Activated T-helper 17 cell treated with anti-CD3 and anti-CD28 coated beads, Interleukin-2, amount 50 U/mL, for 72 hours (primary cell): ENCODE measurements around the gene NKPD1. TPM values are rescaled to one million over a fixed set of nuclear protein-coding genes. Genes with fewer than 3 reads are reported as not detected.
A peak's percentile ranks its signal among the peaks of the same experiment; 100 is the strongest.
"Not testable (repeated sequence)": the region's sequence is repeated elsewhere in the genome, so short reads cannot be mapped to it uniquely, and the experiment has no call there.

Source experiments
- ATAC-seq: fragments of 150-1000 bp; cut with Tn5 transposase; replicated peaks from 2 replicates; pipeline ENCODE4 v1.10.0; 2021; ENCODE audit warnings: mild to moderate bottlenecking, moderate library complexity
- H3K27ac Mint-ChIP-seq: one replicate; pipeline ENCODE4 v1.8.0; 2022; ENCODE audit warnings: mixed read lengths
- H3K27me3 Mint-ChIP-seq: one replicate; pipeline ENCODE4 v1.8.0; 2022; ENCODE audit warnings: mixed read lengths
- H3K36me3 Mint-ChIP-seq: one replicate; pipeline ENCODE4 v1.8.0; 2022; ENCODE audit warnings: low read depth, mild to moderate bottlenecking, mixed read lengths
- H3K4me1 Mint-ChIP-seq: one replicate; pipeline ENCODE4 v1.8.0; 2022; ENCODE audit warnings: mixed read lengths
- H3K4me3 Mint-ChIP-seq: one replicate; pipeline ENCODE4 v1.8.0; 2022; ENCODE audit warnings: mild to moderate bottlenecking, mixed read lengths
- H3K9me3 Mint-ChIP-seq: one replicate; pipeline ENCODE4 v1.8.0; 2022; ENCODE audit warnings: mixed read lengths
- total RNA-seq, 2 donors: library from RNA; stranded (reverse); gene quantifications; one replicate each; pipeline ENCODE4 v1.2.3, GENCODE V29; 2022

Gene NKPD1
- total RNA-seq, 2 donors from 2014 or later: 0.06 to 0.40 TPM

DNA sequence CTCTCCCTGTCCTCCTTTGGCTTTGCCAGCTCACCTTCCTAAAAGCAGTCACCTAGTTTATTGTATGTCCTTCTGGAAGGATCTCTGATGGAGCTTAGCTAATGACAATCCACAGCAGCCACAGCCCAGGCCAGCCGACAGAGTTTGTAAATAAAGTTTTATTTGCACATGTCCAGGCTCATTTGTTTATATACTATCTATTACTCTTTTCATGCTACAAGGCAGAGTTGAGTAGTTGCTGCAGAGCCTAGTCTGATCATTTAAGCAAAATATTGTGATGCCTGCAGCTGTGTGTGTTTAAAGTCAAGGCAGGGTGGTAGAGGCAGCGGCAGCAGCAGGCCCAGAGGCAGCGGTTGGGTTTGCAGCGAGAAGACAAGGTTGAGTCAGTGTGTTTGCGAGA lies 32.6 kb downstream of the NKPD1 start:
- H3K36me3 Mint-ChIP-seq: no peaks in the 10 kb centered on the region
- no peak overlapping the region for H3K4me3 Mint-ChIP-seq
- ATAC-seq: no peak
- H3K27ac Mint-ChIP-seq: no peak overlapping the region
- no peaks in the 10 kb centered on the region for H3K9me3 Mint-ChIP-seq
- H3K4me1 Mint-ChIP-seq: peaks cover 9% of the 10 kb centered on the region
- no peaks in the 10 kb centered on the region for H3K27me3 Mint-ChIP-seq

DNA sequence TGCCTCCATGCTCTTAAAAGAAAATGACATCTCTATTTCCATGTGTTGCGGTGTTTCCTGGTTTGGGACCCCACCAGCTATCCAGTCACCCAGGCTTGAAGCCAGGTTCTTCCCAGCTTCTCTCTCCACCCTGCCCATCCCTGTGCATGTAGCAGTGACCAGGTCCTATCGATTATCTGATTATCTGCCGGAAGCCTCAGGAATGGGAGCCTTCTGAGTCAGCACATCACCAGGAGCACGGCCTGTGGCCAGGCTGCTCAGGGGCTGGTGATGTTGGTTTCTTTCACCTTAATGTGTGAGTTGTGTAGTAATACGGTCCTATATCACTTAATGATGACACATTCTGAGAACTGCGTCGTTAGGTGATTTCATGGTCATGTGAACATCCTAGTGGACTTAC lies 34.1 kb downstream of the NKPD1 start:
- ATAC-seq: no peak
- Mint-ChIP-seq H3K36me3 (no peaks in the 10 kb centered on the region), H3K27ac (peak overlapping the region; percentile 17), H3K4me3 (no peak overlapping the region), H3K27me3 (no peaks in the 10 kb centered on the region), H3K4me1 (peaks cover 20% of the 10 kb centered on the region), H3K9me3 (no peaks in the 10 kb centered on the region)

DNA sequence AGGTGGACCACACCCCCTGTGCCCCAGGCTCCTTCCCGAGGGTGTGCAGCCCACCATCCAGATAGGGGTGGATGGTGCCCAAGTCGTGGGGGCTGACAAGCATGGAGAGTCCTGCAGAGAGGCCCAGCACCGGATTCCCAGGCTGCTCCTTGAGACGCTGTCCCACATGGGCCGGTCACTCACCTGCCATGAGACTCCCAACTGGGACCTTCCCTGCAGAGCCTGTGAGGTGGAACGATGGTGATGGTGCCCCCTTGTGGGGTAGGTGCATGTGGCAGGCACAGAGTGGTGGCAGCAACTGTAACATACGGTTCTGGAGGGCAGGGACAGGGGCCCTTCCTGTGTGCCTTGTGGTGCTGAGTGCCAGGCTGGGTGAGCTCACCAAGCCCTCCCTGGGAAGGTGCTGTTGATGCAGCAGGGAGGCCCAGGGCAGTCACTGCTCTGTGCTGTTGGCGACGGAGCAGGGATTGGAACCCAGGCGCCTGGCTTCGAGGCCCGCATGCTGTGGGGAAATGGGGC lies 34.7 kb downstream of the NKPD1 start:
- Mint-ChIP-seq H3K27me3 (no peaks in the 10 kb centered on the region), H3K36me3 (no peaks in the 10 kb centered on the region), H3K9me3 (no peaks in the 10 kb centered on the region), H3K4me3 (no peak overlapping the region), H3K27ac (no peak overlapping the region), H3K4me1 (peaks cover 25% of the 10 kb centered on the region)
- ATAC-seq: peak; percentile 60

DNA sequence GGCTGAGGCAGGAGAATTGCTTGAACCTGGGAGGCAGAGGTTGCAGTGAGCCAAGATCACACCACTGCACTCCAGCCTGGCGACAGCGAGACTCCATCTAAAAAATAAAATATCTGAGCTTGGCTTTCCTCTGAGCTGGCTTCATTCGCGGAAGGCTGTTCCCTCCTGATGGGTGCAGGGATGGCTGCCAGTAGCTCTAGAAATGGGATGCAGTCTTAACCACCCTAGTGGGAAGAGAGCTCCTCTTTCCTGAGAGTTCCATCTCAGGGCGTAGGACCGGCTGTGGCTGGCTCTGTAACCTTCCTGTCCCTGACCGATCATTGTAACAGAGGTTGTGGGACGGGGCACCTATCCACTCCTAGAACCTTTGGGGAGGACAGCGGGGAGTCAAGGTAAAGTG lies 35.4 kb downstream of the NKPD1 start:
- Mint-ChIP-seq H3K4me3 (no peak overlapping the region), H3K36me3 (no peaks in the 10 kb centered on the region), H3K4me1 (peaks cover 28% of the 10 kb centered on the region), H3K27ac (no peak overlapping the region), H3K9me3 (no peaks in the 10 kb centered on the region), H3K27me3 (no peaks in the 10 kb centered on the region)
- no peak for ATAC-seq

DNA sequence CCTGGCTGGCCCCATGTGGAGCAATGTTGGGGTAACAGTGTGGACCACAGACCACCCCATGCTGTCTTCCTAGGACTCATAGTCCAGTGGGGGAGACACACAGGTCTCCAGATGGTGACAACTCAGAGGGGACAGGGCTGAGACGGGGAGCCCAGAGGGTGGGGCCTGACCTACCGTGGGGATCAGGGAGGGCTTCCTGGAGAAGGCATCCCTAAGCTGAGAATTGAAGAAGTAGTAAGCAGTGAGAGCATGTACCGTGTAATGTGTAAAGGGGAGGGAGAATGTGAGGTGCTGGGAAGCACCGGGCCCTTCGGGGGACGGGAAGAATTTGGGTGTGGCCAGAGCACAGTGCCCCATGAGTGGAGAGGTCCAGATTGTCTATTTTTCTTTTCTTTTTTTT lies 36.8 kb downstream of the NKPD1 start:
- Mint-ChIP-seq H3K4me3 (no peak overlapping the region), H3K27ac (peak overlapping the region; percentile 73), H3K36me3 (no peaks in the 10 kb centered on the region), H3K9me3 (no peaks in the 10 kb centered on the region), H3K27me3 (no peaks in the 10 kb centered on the region), H3K4me1 (peaks cover 28% of the 10 kb centered on the region)
- ATAC-seq: no peak

DNA sequence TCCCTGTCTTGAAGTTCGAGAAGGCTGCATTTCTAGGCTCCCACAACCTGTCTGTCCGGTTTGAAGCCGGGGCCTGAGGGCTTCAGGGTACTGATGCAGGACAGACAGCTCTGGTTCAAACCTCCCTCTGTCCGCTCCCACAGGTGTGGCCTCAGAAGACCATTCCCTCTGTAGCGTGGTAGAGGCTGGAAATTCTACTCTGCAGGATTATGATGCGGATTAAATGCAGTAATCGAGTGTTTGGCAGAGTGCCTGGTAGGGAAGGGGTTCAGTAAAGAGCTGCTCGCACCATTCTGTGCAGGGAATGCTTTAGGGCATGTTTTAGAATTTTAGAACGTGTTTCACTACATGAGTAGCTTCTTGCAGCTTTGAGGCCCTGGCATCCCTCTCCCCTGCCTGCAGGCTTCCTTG lies 37.3 kb downstream of the NKPD1 start:
- Mint-ChIP-seq H3K36me3 (no peaks in the 10 kb centered on the region), H3K4me1 (peaks cover 28% of the 10 kb centered on the region), H3K9me3 (no peaks in the 10 kb centered on the region), H3K27me3 (no peaks in the 10 kb centered on the region), H3K27ac (peak overlapping the region; percentile 73), H3K4me3 (no peak overlapping the region)
- ATAC-seq: no peak

DNA sequence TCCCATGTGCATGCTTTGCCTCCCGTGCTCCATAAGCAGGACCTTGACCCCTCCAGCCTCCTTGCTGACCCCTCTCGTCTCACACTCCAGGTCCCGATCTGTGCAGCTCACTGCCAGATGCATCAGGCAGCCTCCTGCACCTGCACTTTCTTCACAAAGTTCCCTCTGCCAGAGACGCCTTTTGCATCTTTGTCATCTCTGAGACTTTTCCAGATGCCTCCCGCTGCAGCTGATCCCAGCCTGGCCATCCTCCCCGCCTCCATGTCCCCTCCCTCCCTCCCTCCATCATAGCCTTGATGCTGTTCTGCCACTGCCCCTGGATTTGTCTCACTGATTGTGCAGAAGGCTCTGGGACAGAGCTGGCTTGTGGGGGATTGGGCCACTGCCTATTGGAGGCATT lies 38.0 kb downstream of the NKPD1 start:
- Mint-ChIP-seq H3K4me3 (no peak overlapping the region), H3K4me1 (peaks cover 28% of the 10 kb centered on the region), H3K27me3 (no peaks in the 10 kb centered on the region), H3K36me3 (no peaks in the 10 kb centered on the region), H3K9me3 (no peaks in the 10 kb centered on the region), H3K27ac (peak overlapping the region; percentile 90)
- no peak for ATAC-seq

DNA sequence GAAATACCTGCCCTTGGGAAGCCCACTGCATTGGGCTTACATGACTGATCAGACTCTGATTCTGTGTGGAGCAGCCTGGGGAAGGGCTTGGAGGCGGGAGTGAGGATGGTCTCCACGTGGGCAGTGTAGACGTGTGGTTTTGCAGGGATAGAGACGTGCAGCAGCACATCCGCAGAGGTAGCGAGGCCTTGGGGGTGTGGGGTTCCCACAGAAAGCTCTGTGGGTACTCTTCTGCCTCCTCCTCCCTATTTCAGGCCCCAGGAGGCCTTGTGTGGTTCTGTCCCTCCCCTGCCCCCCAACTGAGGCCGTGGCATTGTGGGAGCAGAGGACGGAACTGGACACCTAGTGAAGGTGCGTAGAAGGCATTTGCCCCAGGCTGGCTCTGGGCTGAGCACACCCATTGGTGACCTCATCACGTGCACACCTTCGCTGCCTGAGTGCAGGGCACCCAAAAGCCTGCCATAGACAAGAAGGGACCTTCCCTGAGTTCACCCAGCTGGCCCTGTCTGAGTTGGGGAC lies 38.9 kb downstream of the NKPD1 start:
- Mint-ChIP-seq H3K36me3 (peaks cover 4% of the 10 kb centered on the region), H3K9me3 (no peaks in the 10 kb centered on the region), H3K4me3 (peak overlapping the region; percentile 64), H3K27ac (peak overlapping the region; percentile 90), H3K27me3 (no peaks in the 10 kb centered on the region), H3K4me1 (peaks cover 32% of the 10 kb centered on the region)
- ATAC-seq: peak; percentile 56

DNA sequence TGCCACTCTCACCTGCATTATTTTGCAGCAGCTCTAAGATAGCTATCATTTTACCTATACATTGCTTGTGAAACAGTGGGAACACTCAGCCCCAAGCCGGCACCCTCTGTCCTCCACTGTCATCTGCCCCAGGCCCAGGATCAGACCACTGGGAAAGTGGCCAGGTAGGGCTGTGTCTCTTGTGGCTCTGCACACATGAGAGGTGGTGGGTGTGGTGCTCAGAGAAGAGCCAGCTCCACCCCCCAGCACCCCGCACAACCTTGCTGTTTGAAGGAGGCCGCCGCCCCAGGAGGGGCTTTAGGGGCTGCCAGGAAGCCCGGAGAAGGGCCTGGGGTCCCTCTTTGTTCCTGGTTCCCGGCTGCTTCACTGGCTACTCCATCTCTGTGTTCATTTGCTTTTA lies 41.2 kb downstream of the NKPD1 start:
- Mint-ChIP-seq H3K4me3 (no peak overlapping the region), H3K4me1 (peaks cover 39% of the 10 kb centered on the region), H3K36me3 (peaks cover 5% of the 10 kb centered on the region), H3K27ac (peak overlapping the region; percentile 43), H3K9me3 (no peaks in the 10 kb centered on the region), H3K27me3 (no peaks in the 10 kb centered on the region)
- ATAC-seq: no peak

DNA sequence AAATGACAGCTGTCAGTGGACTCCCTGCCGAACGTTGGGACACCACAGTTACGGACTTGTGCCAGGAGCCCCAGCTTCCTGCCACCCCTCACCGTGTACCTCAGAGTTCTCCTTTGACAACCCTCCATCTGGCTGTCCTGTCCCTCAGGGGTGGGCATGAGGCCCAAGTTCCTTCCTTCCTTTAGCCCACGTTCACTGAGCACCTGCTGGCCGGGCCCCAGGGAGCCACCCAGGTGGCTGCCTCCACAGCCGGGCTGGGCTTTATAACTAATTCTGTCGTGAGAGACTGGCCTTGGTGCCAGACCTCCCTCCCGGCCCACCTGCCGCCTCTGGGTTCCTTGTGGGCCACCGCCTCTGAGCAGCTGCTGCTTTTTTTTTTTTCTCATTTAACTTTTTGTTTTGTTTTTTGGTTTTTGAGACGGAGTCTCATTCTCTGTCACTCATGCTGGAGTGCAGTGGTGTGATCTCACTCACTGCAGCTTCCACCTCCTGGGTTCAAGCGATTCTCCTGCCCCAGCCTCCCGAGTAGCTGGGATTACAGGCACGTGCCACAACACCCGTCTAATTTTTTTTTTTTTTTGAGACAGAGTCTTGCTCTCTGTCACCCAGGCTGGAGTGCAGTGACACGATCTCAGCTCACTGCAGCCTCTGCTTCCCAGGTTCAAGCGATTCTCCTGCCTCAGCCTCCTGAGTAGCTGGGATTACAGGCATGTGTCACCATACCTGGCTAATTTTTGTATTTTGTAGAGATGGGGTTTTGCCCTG lies 42.0 kb downstream of the NKPD1 start:
- H3K27ac Mint-ChIP-seq: peak overlapping the region; percentile 43
- not testable (repeated sequence) for H3K27me3 Mint-ChIP-seq, H3K36me3 Mint-ChIP-seq, H3K9me3 Mint-ChIP-seq, ATAC-seq
- peak overlapping the region; percentile 34 for H3K4me3 Mint-ChIP-seq
- H3K4me1 Mint-ChIP-seq: peaks cover 35% of the 10 kb centered on the region

DNA sequence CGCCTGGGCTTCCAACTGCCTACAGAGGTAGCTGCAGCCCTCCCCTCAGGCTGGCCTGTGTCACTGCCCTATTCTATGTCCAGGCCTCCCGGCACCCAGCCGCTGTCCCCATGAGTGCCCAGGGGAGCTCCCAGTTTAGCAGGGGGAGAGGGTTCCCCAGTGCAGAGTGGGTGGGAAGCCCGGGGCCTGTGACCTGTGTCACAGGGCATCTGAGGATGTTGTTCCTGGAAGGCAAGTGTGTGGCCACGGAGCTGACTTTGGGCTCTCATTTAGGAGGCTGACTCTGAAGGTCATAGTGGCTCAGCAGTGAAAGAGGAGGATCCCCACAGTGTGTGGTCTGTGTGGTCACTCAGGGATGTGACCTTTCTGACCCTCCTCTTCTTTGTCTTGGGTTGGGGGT lies 42.7 kb downstream of the NKPD1 start:
- Mint-ChIP-seq H3K27ac (peak overlapping the region; percentile 48), H3K4me3 (peak overlapping the region; percentile 45), H3K4me1 (peaks cover 34% of the 10 kb centered on the region), H3K27me3 (no peaks in the 10 kb centered on the region), H3K9me3 (no peaks in the 10 kb centered on the region), H3K36me3 (peaks cover 5% of the 10 kb centered on the region)
- no peak for ATAC-seq

DNA sequence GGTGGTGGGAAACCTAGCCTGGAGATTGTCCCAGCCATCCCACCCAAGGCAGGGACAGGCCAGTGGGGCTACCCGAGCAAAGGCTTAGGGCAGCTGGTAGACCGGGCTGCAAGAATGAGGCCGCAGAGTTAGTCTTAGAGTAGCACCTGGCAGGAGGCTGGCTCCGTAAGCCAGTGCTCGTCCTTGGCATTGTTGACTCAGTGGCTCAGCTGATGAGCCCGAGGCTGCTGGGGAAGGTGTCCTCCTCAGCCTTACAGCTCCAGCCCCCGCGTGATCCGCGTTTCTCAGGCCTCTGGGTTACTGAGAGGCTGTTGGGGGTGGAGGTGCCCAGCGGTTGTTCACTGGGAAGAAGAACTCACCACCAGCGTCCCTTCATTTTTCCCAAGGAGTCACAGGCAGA lies 43.1 kb downstream of the NKPD1 start:
- peaks cover 5% of the 10 kb centered on the region for H3K36me3 Mint-ChIP-seq
- no peaks in the 10 kb centered on the region for H3K27me3 Mint-ChIP-seq
- H3K4me1 Mint-ChIP-seq: peaks cover 33% of the 10 kb centered on the region
- peak; percentile 1 for ATAC-seq
- H3K27ac Mint-ChIP-seq: peak overlapping the region; percentile 48
- H3K4me3 Mint-ChIP-seq: peak overlapping the region; percentile 46
- no peaks in the 10 kb centered on the region for H3K9me3 Mint-ChIP-seq

DNA sequence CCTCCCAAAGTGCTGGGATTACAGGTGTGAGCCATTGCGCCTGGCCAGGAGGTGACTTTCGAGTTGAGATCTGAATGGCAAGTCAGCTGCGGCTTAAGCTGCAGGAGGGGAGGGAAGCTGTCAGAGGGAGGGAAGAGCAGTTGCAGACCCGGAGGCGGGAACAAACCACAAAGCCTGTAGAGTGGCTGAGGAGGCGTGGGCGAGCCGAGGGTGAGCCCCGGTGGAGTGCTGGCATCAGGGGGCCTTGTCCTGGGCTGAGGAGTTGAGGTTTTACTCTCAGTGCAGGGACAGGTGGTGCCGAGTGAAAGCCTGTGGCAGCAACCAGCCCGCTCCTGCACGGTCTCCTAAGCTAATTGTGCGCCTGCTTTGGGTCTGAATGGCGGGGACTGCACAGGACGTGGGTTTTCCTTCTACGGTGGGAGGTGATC lies 43.6 kb downstream of the NKPD1 start:
- Mint-ChIP-seq H3K27me3 (no peaks in the 10 kb centered on the region), H3K9me3 (no peaks in the 10 kb centered on the region), H3K4me3 (peak overlapping the region; percentile 46), H3K36me3 (peaks cover 5% of the 10 kb centered on the region), H3K27ac (no peak overlapping the region), H3K4me1 (peaks cover 31% of the 10 kb centered on the region)
- peak; percentile 74 for ATAC-seq

DNA sequence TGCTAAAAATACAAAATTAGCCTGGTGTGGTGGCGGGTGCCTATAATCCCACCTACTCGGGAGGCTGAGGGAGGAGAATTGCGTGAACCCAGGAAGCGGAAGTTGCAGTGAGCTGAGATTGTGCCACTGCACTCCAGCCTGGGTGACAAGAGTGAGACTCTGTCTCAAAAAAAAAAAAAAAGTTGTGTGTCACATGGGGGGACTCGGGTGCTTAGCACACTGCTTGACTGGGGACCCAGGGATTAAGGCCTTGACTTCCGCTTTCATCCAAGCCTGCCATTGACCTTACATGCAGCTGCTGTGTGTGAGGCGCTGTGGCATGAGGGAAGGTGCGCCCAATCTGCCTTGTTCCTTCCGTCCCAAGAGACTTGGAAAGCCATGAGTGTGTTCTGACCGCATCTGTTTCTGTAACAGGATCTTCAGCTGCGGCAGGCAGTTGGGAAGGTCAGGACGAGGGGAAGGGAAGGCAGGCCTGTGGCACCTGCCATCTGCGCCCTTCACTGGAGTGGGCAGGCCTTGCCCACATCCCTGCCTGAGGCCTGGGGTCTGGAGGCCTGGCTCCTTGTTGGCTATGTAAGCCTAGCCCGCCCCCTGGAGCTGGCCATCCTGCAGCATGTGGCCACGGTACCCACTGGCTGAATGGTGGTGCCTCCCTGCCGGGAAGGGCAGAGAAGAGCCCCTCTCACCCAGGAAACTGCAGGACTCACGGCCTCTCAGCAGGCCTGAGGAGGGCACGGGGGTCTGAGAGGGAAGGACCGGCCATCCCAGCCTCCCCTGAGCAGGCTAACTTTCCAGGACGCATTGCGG lies 44.8 kb downstream of the NKPD1 start:
- peak overlapping the region; percentile 46 for H3K4me3 Mint-ChIP-seq
- peaks cover 22% of the 10 kb centered on the region for H3K4me1 Mint-ChIP-seq
- ATAC-seq: no peak
- no peaks in the 10 kb centered on the region for H3K9me3 Mint-ChIP-seq
- peaks cover 5% of the 10 kb centered on the region for H3K36me3 Mint-ChIP-seq
- H3K27me3 Mint-ChIP-seq: no peaks in the 10 kb centered on the region
- H3K27ac Mint-ChIP-seq: no peak overlapping the region

DNA sequence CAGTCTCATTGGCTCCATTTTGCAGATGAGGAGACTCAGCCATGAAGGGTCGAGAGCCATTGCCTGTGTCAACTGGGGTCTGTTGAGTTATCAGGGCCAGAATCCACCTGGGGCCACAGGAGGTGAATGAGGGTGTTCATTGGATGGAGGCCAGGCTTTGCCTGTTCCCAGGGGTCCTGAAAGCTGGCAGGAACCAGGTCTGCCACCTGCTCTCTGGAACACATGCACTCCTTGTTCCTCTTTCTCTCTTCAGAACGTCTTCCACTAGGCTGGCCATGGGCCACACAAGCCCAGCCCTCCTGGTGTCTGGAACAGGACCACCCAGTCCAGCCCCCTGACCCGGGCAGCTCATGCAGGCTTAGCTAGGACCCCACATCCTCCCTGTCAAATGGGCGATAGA lies 46.7 kb downstream of the NKPD1 start:
- no peak overlapping the region for H3K4me3 Mint-ChIP-seq
- H3K27ac Mint-ChIP-seq: no peak overlapping the region
- ATAC-seq: no peak
- no peaks in the 10 kb centered on the region for H3K9me3 Mint-ChIP-seq
- H3K36me3 Mint-ChIP-seq: peaks cover 5% of the 10 kb centered on the region
- peaks cover 27% of the 10 kb centered on the region for H3K4me1 Mint-ChIP-seq
- H3K27me3 Mint-ChIP-seq: no peaks in the 10 kb centered on the region
